Nucleus accumbens (tissue), 56 donors: ENCODE data around the gene AP5S1.
"Not testable (repeated sequence)": the region's sequence is repeated elsewhere in the genome, so short reads cannot be mapped to it uniquely, and the experiment has no call there.

Experiments used
- DNase-seq, 56 donors: peaks; one replicate each; lab custom pipeline; 2025; lab: John Stamatoyannopoulos, UW

The AP5S1 gene

DNA sequence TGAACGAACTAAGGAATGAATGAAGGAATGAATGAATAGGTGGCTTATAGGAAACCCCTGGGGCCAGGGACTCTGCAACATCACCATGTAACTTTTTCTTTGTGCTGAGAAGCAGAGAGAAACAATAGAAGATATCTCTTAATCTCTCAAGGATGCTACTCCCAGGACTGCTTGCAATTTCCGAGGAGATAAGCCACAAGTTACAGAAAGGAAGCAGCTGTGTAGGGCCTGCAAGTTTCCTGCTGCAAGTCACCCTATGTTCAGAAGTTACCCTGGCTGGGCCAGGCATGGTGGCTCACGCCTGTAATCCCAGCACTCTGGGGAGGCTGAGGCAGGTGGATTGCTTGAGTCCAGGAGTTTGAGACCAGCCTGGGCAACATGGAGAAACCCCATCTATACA is 19.0 kb downstream of the AP5S1 start:
- DNase-seq: no peak

GRCh38 chr20:3840201-3840600 is 19.9 kb downstream of the AP5S1 start:
- not testable (repeated sequence) for DNase-seq

DNA sequence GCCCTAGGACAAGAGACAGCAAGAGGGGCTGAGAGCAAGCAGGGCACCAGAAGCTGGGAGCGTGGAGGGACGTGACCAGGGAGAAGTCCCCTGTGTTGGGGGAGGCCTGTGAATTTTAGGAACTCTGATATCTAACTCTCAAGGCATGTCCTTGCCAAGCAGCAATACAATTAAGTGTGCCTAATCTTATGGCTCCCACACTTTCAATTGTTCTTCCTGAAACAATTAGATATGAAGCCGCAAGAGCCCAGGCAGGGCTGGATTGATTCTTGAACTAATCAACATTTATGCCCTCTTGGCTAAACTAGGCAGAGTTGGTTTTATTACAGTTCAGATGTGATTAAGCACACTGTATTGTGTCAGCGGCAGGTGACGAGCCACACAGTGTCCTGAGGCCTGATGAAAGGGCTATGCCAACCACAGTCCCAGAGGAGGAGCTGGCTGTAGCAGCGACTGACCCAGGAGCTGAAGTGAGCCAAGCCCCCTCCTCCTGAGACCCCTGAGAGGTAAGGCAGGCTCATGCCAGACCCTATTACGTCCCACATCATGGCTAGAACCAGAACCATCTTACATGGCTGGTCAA is 22.1 kb downstream of the AP5S1 start:
- no peak for DNase-seq

DNA sequence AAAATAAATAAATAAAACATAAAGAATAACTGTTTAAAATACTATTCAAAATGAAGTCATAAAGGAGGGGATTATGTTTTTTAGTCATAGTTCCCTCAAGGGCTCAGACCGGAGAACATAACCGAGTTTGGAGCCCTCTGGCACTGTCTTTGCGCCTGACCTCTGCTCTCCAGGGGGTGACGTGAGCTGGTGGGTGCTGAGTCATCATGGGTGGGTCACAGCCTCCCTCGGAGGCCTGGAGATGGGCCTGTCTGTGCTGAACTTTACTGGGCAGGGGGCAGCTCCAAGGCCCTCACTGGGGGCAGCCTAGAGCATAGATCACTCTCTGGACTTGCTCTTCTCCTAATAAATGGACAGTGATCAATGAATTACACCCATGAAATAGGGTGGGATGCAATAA is 23.1 kb downstream of the AP5S1 start:
- no peak for DNase-seq

GRCh38 chr20:3843990-3844619 is 23.8 kb downstream of the AP5S1 start:
- DNase-seq: not testable (repeated sequence)

DNA sequence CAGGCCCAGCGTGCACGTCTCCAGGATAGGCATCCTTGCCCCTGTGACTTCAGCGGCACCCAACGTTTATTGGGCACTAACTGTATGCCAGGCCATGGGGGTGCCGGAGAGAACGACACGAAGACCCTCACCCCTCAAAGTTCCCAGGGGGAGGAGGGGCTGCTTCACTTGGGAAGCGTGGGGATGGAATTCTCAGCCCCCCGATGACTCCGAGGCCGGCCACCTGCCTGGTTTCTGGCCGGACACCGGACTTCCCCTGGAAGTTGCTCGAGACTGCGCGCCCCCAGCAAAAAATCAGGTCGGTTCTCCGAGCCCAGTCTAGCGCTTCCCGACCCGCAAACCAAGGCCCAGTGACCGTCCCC is 26.0 kb downstream of the AP5S1 start:
- DNase-seq: peak in 10 of 56 donors; percentile 32 to 63 (median 54)

DNA sequence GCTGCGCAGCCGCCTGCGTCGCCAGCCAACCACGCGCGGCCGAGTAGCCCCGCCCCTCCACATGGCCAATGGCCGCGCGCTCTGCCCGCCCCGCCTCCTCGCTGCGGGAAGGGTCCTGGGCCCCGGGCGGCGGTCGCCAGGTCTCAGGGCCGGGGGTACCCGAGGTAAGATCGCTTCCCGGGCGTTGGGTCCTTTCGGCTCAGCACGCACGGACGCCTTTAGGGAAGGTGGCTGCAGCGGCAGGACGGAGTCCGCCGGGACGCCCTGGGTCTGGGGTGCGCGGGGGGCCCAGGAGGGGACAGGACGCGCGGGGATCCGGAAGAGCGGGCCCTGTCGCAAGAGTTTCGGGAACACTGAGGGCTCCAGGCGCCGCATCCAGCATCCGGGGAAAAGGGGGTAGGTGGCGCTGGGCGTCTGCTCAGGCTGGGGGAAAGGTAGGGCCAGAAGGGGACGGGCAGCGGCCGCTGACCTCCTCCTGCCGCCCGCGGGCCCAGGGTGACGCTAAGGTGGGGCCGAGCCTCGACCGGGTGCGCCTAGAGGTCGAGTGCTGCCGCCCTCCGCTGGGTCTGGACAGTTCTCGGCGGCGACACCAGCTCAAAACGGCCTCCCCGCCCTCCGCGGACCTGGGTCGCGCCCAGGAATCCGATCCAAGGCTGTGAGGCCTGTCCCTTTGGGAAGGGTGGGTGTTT is 26.5 kb downstream of the AP5S1 start, which contains the start of gene MAVS:
Gene MAVS, plus strand, starts transcription at position 95 of the 689 bp plus-strand sequence. CDS start 7,791 bp downstream, outside the sequence.
- peak in 54 of 56 donors; percentile 50 to 92 (median 82) for DNase-seq

DNA sequence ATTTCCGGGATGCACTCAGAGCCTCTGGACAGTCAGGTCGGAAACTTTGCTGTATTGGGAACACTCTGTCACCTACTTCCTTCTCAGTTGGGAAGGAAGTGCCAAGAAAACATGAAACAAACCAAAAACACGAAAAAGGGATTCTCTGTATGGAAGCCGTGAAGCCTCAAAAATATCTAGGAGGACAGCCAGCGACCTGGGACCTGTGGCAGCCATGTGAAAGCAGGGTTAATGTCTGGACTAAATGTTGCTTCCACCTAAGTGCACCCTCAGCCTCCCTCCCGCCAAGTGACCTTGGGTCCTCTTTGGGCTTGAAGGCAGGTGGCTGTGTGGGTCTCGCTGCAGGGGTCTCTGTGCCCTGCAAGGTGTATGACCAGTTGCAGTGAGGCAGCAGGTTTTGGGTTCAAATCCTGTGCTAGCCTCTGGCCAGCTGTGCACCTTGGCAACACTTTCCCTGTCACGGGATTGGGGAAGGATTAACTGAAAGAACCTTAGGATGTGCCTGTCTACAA is 27.1 kb downstream of the AP5S1 start:
- DNase-seq: peak in 1 of 56 donors; percentile 48

- DNase-seq: no peak
Measured at GRCh38 chr20:3848565-3848964, 28.2 kb downstream of the AP5S1 start.

GRCh38 chr20:3854462-3854871 is 34.1 kb downstream of the AP5S1 start:
- no peak for DNase-seq

DNA sequence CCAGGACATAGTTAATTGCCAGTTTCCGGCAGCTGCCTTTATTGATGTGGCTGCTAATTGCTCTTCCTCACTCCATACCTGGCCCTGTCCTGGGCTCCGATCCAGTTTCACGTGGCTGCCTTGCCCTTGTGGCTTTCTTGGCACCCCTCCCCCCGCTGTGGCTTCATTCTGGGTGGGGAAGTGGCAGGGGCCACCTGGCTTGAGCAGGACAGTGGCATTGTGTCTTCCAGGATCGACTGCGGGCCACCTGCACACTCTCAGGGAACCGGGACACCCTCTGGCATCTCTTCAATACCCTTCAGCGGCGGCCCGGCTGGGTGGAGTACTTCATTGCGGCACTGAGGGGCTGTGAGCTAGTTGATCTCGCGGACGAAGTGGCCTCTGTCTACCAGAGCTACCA is 37.1 kb downstream of the AP5S1 start:
- no peak for DNase-seq

GRCh38 chr20:3858689-3859088 is 38.3 kb downstream of the AP5S1 start:
- DNase-seq: no peak

DNA sequence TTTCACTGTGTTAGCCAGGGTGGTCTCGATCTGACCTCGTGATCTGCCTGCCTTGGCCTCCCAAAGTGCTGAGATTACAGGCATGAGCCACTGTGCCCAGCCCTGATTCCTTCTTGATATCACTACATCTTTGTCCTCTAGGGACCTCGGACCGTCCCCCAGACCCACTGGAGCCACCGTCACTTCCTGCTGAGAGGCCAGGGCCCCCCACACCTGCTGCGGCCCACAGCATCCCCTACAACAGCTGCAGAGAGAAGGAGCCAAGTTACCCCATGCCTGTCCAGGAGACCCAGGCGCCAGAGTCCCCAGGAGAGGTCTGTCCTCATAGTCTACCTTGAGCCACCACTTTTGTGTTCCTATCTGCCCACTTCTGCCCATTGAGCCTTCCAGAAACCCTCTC is 40.8 kb downstream of the AP5S1 start:
- DNase-seq: no peak

DNA sequence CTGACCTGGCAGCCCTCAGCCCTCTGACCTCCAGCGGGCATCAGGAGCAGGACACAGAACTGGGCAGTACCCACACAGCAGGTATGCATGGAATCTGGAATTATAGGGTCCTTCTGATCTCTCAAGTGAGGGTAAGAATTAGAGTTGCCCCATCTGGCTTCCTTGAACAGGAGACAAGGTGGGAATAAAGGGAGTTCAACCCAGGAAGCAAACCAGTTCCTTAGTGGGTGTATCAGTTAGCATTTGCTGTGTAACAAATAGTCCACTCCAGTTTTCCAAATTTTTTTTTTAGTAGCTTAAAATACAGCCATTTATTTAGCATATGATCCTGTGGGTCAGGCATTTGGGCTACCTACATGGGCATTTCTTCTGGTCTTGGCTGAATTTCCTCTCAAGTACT is 42.0 kb downstream of the AP5S1 start:
- DNase-seq: no peak

DNA sequence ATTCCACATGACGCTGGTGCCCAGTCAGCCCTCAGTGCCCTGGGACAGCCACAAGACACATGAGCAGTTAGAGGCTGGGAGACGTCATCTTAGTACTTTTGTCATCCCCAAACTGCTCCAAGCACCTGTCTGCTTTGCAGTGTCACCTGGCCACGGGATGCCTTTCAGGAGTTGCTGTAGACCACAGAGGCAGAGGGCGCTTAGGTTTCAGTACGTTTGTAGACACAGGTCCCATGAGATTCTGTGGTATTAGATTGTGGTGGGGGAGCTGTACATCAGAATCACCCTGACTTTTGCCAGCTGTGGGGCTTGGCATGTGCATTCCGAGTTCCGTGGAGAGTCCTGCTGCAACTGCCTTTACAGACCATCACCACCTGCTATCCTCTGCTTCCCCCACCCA is 43.0 kb downstream of the AP5S1 start:
- no peak for DNase-seq

DNA sequence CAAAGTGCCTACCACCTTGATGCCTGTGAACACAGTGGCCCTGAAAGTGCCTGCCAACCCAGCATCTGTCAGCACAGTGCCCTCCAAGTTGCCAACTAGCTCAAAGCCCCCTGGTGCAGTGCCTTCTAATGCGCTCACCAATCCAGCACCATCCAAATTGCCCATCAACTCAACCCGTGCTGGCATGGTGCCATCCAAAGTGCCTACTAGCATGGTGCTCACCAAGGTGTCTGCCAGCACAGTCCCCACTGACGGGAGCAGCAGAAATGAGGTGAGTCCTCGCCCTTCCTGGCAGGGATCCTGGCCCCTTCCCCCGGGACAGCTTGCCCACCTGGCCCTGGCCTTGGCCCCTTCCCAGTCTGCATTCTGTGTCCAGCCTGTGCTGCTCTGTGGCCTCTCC is 44.2 kb downstream of the AP5S1 start:
- peak in 1 of 56 donors; percentile 4 for DNase-seq

GRCh38 chr20:3865152-3865886 is 45.0 kb downstream of the AP5S1 start:
- DNase-seq: no peak

- DNase-seq: no peak
Measured at GRCh38 chr20:3865887-3866407, 45.6 kb downstream of the AP5S1 start.

DNA sequence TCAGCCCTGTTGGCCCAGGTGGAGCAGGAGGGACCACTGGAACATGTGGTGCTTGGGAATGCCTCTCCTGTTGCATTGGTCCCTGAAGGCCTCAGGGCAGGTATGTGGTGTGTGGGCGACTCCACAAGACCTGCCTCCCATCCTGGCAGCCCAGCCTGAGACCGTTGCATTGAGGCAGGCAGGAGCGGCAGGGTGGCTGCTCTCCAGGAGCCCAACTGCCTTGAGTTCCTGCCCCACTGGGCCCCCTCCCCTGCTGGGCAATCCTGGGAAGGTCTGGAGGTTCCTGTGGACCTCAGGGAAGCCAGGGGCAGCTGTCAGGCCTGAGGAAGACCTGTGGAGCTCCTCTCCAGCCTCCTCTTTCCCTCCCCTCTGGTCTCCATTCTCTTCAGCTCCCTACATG is 46.1 kb downstream of the AP5S1 start:
- DNase-seq: no peak

- DNase-seq: no peak
Measured at GRCh38 chr20:3867802-3868201, 47.5 kb downstream of the AP5S1 start.
